Testis (tissue), 3 donors: ENCODE measurements around the gene NKAIN4. TPM values are rescaled to one million over a fixed set of nuclear protein-coding genes. Genes with fewer than 3 reads are reported as not detected.

Experiments used
- microRNA counts, 2 donors: library from miRNA; unstranded; fragments of <30 nt; microRNA quantifications; one replicate each; lab custom pipeline; 2016
- microRNA-seq, 2 donors: library from miRNA; unstranded; fragments of <30 nt; microRNA quantifications; one replicate each; pipeline ENCODE4, GENCODE V29; 2016; ENCODE audit warnings: borderline number of aligned reads in 2 of 2, borderline replicate concordance in 1 of 2
- polyA plus RNA-seq: library from polyadenylated mRNA; stranded (reverse); fragments of 350-450 nt; fragmentation: Illumina TruSeq; extraction: RNeasy Lipid Tissue Mini Kit (QIAGEN cat#74804); gene quantifications from one replicate; pipeline ENCODE4 v1.2.3, GENCODE V29; 2014; ENCODE audit warnings: low read depth, low replicate concordance; ENCODE audit not compliant: insufficient read depth
- small RNA-seq, 2 donors: library from RNA; depleted of rRNA; stranded (forward); fragments of <200 nt; gene quantifications; one replicate each; pipeline ENCODE3, GENCODE V24; 2016
- total RNA-seq, 2 donors: library from RNA; depleted of rRNA; stranded (reverse); fragments of >200 nt; gene quantifications; one replicate each; pipeline ENCODE4 v1.2.3, GENCODE V29; 2016

Gene NKAIN4
- total and polyA plus RNA-seq, 3 donors from 2014 or later: 3.9 to 6.0 (median 4.7) TPM

MicroRNAs within 50 kb of the gene (microRNA counts, 767-probe panel; counts per million panel counts)
- 0 to 152 counts per million in 2 donors for microRNA hsa-miR-3196 (lab: Ali Mortazavi, UCI)

Small RNAs within 50 kb of the gene (microRNA-seq; reads per million reads assigned to microRNA genes)
- 0 reads per million in 2 donors for gene MIR3196
- gene MIR4326: 0 to 3.5 reads per million in 2 donors

Small RNAs within 50 kb of the gene (small RNA-seq; reads per million reads assigned to genes)
- 0 reads per million in 2 donors for gene MIR3196
- gene MIR4326: 0.37 to 0.38 reads per million in 2 donors

Other genes starting within 250 kb of the NKAIN4 start
- gene BHLHE23, start 247.5 kb downstream of the NKAIN4 start, total RNA-seq: 1 to 10 TPM; 5.3 to 6.6 TPM
- gene BHLHE23, start 247.5 kb downstream of the NKAIN4 start, polyA plus RNA-seq: not detected
- gene YTHDF1, start 38.3 kb downstream of the NKAIN4 start, total RNA-seq: 10 to 100 TPM; 55.7 to 56.9 TPM
- gene YTHDF1, start 38.3 kb downstream of the NKAIN4 start, polyA plus RNA-seq: 37.2 TPM
- gene BIRC7, start 18.6 kb downstream of the NKAIN4 start, total RNA-seq: under 1 TPM; 0.24 to 0.25 TPM
- gene BIRC7, start 18.6 kb downstream of the NKAIN4 start, polyA plus RNA-seq: 0.33 TPM
- gene ARFGAP1, start 18.4 kb upstream of the NKAIN4 start, total RNA-seq: 100 to 1,000 TPM; 110 to 126 TPM
- gene ARFGAP1, start 18.4 kb upstream of the NKAIN4 start, polyA plus RNA-seq: 97.0 TPM
- 10 to 100 TPM; 14.4 to 17.1 TPM for gene COL20A1, start 38.7 kb upstream of the NKAIN4 start, total RNA-seq
- 17.2 TPM for gene COL20A1, start 38.7 kb upstream of the NKAIN4 start, polyA plus RNA-seq
- 1 to 10 TPM; 7.4 to 8.3 TPM for gene CHRNA4, start 106.9 kb upstream of the NKAIN4 start, total RNA-seq
- 3.3 TPM for gene CHRNA4, start 106.9 kb upstream of the NKAIN4 start, polyA plus RNA-seq
- 10 to 100 TPM; 49.2 to 60.9 TPM for gene KCNQ2, start 218.2 kb upstream of the NKAIN4 start, total RNA-seq
- gene KCNQ2, start 218.2 kb upstream of the NKAIN4 start, polyA plus RNA-seq: 36.2 TPM
- gene EEF1A2, start 244.6 kb upstream of the NKAIN4 start, total RNA-seq: 10 to 100 TPM in 1 of 2 donors, 1 to 10 TPM in 1; 9.8 to 15.9 TPM
- gene EEF1A2, start 244.6 kb upstream of the NKAIN4 start, polyA plus RNA-seq: 19.1 TPM